ENCODE measurements around the gene PMS2. TPM values are rescaled to one million over a fixed set of nuclear protein-coding genes. Genes with fewer than 3 reads are reported as not detected.

PMS2 gene
- total and polyA plus RNA-seq, 9 of the 15 experiments (the other 6 are each of a cell fraction or from before 2014, with no cell fraction given): 4.9 to 27.6 (median 16.5) TPM

DNA sequence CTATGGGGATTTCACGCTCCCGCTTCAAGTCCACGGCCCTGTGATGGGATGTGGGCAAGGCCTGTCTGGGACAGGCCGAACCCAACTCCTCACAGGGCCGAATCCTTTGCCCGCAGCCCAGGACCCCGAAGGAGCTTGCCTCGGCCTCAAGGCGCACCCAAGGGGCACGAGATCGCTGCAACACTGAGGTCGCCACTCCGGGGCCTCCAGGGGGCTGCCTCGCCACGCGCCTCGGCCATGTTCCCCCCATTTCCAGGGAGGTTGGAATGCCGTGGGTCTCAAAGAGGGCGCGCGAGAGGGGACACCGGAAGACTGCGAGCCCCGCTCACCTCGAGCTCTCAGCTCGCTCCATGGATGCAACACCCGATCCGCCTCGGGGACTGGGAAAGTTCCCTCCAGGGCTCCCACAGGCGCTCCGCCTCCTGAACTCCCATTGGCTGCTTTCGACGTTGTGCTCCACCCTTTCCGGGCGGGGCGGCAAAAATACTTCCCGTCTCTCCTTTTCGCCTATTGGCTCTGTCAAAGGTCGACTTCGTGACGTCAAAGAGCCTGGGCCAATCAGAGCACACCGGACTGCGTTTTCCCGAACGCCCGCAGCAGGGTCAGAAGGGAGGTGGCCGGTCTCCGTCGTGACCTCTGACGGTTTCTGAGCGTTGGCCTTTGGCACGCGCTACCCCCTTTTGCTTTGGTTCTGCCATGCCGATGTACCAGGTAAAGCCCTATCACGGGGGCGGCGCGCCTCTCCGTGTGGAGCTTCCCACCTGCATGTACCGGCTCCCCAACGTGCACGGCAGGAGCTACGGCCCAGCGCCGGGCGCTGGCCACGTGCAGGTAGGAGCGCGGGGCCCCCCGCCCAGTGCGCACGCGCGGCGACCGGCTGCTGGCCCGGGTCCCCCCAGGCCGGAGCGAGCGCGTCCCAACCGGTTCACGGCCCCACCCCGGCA lies at the start of gene PMS2, which contains the start of gene AIMP2 (continued):
- TF ChIP-seq, protein P1, sequence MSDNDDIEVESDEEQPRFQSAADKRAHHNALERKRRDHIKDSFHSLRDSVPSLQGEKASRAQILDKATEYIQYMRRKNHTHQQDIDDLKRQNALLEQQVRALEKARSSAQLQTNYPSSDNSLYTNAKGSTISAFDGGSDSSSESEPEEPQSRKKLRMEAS (CRISPR knock-in tag; IDR thresholded peaks at IDR 0.05): peak; percentile 97
- peak; percentile 90 for TF ChIP-seq POLR2H (tag; IDR thresholded peaks at IDR 0.05; ENCODE audit: low read depth)
- peak; percentile 16; the same call in 1 of the 2 replicates for TF ChIP-seq ETV5 (CRISPR knock-in tag; IDR thresholded peaks at IDR 0.05; ENCODE audit: low read depth)
- TF ChIP-seq HMGN3 (IDR thresholded peaks at IDR 0.05; ENCODE audit: borderline replicate concordance, extremely low read depth, insufficient read length, low read depth, low read length): peak; percentile 69
- TF ChIP-seq, protein P2, sequence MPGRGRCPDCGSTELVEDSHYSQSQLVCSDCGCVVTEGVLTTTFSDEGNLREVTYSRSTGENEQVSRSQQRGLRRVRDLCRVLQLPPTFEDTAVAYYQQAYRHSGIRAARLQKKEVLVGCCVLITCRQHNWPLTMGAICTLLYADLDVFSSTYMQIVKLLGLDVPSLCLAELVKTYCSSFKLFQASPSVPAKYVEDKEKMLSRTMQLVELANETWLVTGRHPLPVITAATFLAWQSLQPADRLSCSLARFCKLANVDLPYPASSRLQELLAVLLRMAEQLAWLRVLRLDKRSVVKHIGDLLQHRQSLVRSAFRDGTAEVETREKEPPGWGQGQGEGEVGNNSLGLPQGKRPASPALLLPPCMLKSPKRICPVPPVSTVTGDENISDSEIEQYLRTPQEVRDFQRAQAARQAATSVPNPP (IDR thresholded peaks at IDR 0.05; ENCODE audit: borderline replicate concordance, insufficient read depth, insufficient read length): no peak
- peak; percentile 43; the same call in 1 of the 2 replicates for TF ChIP-seq CEBPG (CRISPR knock-in tag; IDR thresholded peaks at IDR 0.05)
- no peak for TF ChIP-seq CEBPG (tag; conservative IDR thresholded peaks at IDR 0.05 in 1 of 2, IDR thresholded peaks at IDR 0.05 in 1 of 2)
- TF ChIP-seq ZBTB8A (IDR thresholded peaks at IDR 0.05; ENCODE audit: partially characterized antibody): no peak
- peak; percentile 55; the same call in 1 of the 2 replicates for TF ChIP-seq SNIP1 (IDR thresholded peaks at IDR 0.05; ENCODE audit: low read depth)
- TF ChIP-seq FOXM1 (IDR thresholded peaks at IDR 0.05; ENCODE audit: low read depth): peak; percentile 77
- peak; percentile 95 for TF ChIP-seq FOXM1 (CRISPR knock-in tag; IDR thresholded peaks at IDR 0.05; ENCODE audit: low read depth)
- TF ChIP-seq, protein P3, sequence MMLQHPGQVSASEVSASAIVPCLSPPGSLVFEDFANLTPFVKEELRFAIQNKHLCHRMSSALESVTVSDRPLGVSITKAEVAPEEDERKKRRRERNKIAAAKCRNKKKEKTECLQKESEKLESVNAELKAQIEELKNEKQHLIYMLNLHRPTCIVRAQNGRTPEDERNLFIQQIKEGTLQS (IDR thresholded peaks at IDR 0.05): no peak
- TF ChIP-seq, protein P3 (CRISPR knock-in tag; conservative IDR thresholded peaks at IDR 0.05): peak; percentile 89
- TF ChIP-seq SNRNP70 (optimal IDR thresholded peaks at IDR 0.05; ENCODE audit: low read depth, low read length): no peak
- peak; percentile 79 for TF ChIP-seq CTBP1 (IDR thresholded peaks at IDR 0.05; ENCODE audit: borderline replicate concordance)
- TF ChIP-seq SOX6 (IDR thresholded peaks at IDR 0.05): peak; percentile 75
- TF ChIP-seq KLF1 (tag; IDR thresholded peaks at IDR 0.05): peak; percentile 77
- TF ChIP-seq ZNF197 (CRISPR knock-in tag; IDR thresholded peaks at IDR 0.05; ENCODE audit: low read depth): peak; percentile 26; the same call in 1 of the 2 replicates
- TF ChIP-seq ZFP30 (CRISPR knock-in tag; IDR thresholded peaks at IDR 0.05; ENCODE audit: borderline replicate concordance): no peak
- TF ChIP-seq, protein P4, sequence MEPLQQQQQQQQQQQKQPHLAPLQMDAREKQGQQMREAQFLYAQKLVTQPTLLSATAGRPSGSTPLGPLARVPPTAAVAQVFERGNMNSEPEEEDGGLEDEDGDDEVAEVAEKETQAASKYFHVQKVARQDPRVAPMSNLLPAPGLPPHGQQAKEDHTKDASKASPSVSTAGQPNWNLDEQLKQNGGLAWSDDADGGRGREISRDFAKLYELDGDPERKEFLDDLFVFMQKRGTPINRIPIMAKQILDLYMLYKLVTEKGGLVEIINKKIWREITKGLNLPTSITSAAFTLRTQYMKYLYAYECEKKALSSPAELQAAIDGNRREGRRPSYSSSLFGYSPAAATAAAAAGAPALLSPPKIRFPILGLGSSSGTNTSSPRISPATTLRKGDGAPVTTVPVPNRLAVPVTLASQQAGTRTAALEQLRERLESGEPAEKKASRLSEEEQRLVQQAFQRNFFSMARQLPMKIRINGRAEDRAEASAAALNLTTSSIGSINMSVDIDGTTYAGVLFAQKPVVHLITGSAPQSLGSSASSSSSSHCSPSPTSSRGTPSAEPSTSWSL (CRISPR knock-in tag; IDR thresholded peaks at IDR 0.05; ENCODE audit: borderline replicate concordance): peak; percentile 89; the same call in 1 of the 2 replicates
- TF ChIP-seq MYNN (IDR thresholded peaks at IDR 0.05): no peak
- no peak for TF ChIP-seq MYNN (CRISPR knock-in tag; IDR thresholded peaks at IDR 0.05)
- peak; percentile 31; the same call in 1 of the 2 replicates for TF ChIP-seq ZNF668 (CRISPR knock-in tag; IDR thresholded peaks at IDR 0.05)
- no peak for TF ChIP-seq ZNF77 (CRISPR knock-in tag; IDR thresholded peaks at IDR 0.05)
